GM20431 (cell line): ENCODE measurements around the gene GCLC.

Experiments used
- in situ Hi-C: fragments of 300-500 bp; cut with MseI, MboI; formaldehyde crosslinking; loops from one replicate; pipeline ENCODE4 v1.15.0; 2020; ENCODE audit warnings: low sequenced_read_pairs; ENCODE audit not compliant: unreplicated experiment

Gene GCLC

GRCh38 chr6:53497905-53498304, 47.0 kb downstream of the GCLC start:
- in situ Hi-C loops = no loop called here

- in situ Hi-C loops = no loop called here
These were observed 48.0 kb downstream of the GCLC start for GRCh38 chr6:53496797-53497375.

GRCh38 chr6:53495506-53496499, 49.1 kb downstream of the GCLC start:
- in situ Hi-C loops = no loop called here

GRCh38 chr6:53494076-53494475, 50.8 kb downstream of the GCLC start:
- in situ Hi-C loops = no loop called here

GRCh38 chr6:53493635-53494025, 51.3 kb downstream of the GCLC start:
- in situ Hi-C loops = no loop called here

GRCh38 chr6:53492860-53493634, 51.9 kb downstream of the GCLC start:
- in situ Hi-C loops = no loop called here

- in situ Hi-C loops = loop anchor here (10.0 kb wide), 1 partner anchor 312 kb away; no protein-coding TSS in a partner anchor
These were observed 57.8 kb downstream of the GCLC start for GRCh38 chr6:53487080-53487479.

GRCh38 chr6:53486679-53487078, 58.2 kb downstream of the GCLC start:
- in situ Hi-C loops = loop anchor here (10.0 kb wide), 1 partner anchor 312 kb away; no protein-coding TSS in a partner anchor

- in situ Hi-C loops = loop anchor here (10.0 kb wide), 1 partner anchor 310 kb away; no protein-coding TSS in a partner anchor
These were observed 60.2 kb downstream of the GCLC start for GRCh38 chr6:53484476-53485280.

- in situ Hi-C loops = loop anchor here (10.0 kb wide), 1 partner anchor 309 kb away; no protein-coding TSS in a partner anchor
These were observed 61.2 kb downstream of the GCLC start for GRCh38 chr6:53483423-53484353.

GRCh38 chr6:53481323-53481722, 63.6 kb downstream of the GCLC start:
- in situ Hi-C loops = loop anchor here (10.0 kb wide), 1 partner anchor 307 kb away; no protein-coding TSS in a partner anchor

GRCh38 chr6:53480774-53481173, 64.1 kb downstream of the GCLC start:
- in situ Hi-C loops = loop anchor here (10.0 kb wide), 1 partner anchor 306 kb away; no protein-coding TSS in a partner anchor

GRCh38 chr6:53479871-53480270, 65.0 kb downstream of the GCLC start:
- in situ Hi-C loops = loop anchor here (10.0 kb wide), 1 partner anchor 305 kb away; no protein-coding TSS in a partner anchor

- in situ Hi-C loops = no loop called here
These were observed 67.9 kb downstream of the GCLC start for GRCh38 chr6:53476964-53477363.

- in situ Hi-C loops = no loop called here
These were observed 70.9 kb downstream of the GCLC start for GRCh38 chr6:53474010-53474409.

- in situ Hi-C loops = no loop called here
These were observed 75.7 kb downstream of the GCLC start for GRCh38 chr6:53469163-53469562.

- in situ Hi-C loops = no loop called here
These were observed 78.6 kb downstream of the GCLC start for GRCh38 chr6:53466257-53466656.

- in situ Hi-C loops = no loop called here
These were observed 79.2 kb downstream of the GCLC start for GRCh38 chr6:53465732-53466131.
